T-helper 1 cell treated with Interleukin-12 subunit alpha and Interleukin-12 subunit beta and Interleukin-4 antibody, amounts not matched to agents 30 μg/mL and 1 μg/mL, for 36 hours (primary cell): ENCODE measurements around the gene INSL3.
"Not testable (repeated sequence)": the region's sequence is repeated elsewhere in the genome, so short reads cannot be mapped to it uniquely, and the experiment has no call there.

Experiments
- H3K27ac Mint-ChIP-seq: one replicate; pipeline ENCODE4 v1.8.0; 2021; ENCODE audit warnings: mild to moderate bottlenecking, mixed read lengths
- H3K27me3 Mint-ChIP-seq: one replicate; pipeline ENCODE4 v1.8.0; 2021; ENCODE audit warnings: low read depth, mixed read lengths
- H3K36me3 Mint-ChIP-seq: one replicate; pipeline ENCODE4 v1.8.0; 2021; ENCODE audit warnings: low read depth, mixed read lengths
- H3K4me1 Mint-ChIP-seq: one replicate; pipeline ENCODE4 v1.8.0; 2021; ENCODE audit warnings: low read depth, mixed read lengths
- H3K4me3 Mint-ChIP-seq: one replicate; pipeline ENCODE4 v1.8.0; 2021; ENCODE audit warnings: mild to moderate bottlenecking, moderate library complexity, mixed read lengths
- H3K9me3 Mint-ChIP-seq: one replicate; pipeline ENCODE4 v1.8.0; 2021; ENCODE audit warnings: mixed read lengths

The INSL3 gene

GRCh38 chr19:17788632-17789031 is 32.7 kb downstream of the INSL3 start:
- Mint-ChIP-seq H3K9me3 (no peaks in the 10 kb centered on the region), H3K27me3 (peaks cover 2% of the 10 kb centered on the region), H3K4me3 (no peak overlapping the region), H3K27ac (peak overlapping the region; percentile 49), H3K4me1 (peaks cover 17% of the 10 kb centered on the region), H3K36me3 (peaks cover 29% of the 10 kb centered on the region)

GRCh38 chr19:17787274-17787913 is 33.9 kb downstream of the INSL3 start:
- H3K27me3 Mint-ChIP-seq: no peaks in the 10 kb centered on the region
- no peak overlapping the region for H3K27ac Mint-ChIP-seq
- peaks cover 30% of the 10 kb centered on the region for H3K36me3 Mint-ChIP-seq
- no peak overlapping the region for H3K4me3 Mint-ChIP-seq
- peaks cover 15% of the 10 kb centered on the region for H3K4me1 Mint-ChIP-seq
- no peaks in the 10 kb centered on the region for H3K9me3 Mint-ChIP-seq

DNA sequence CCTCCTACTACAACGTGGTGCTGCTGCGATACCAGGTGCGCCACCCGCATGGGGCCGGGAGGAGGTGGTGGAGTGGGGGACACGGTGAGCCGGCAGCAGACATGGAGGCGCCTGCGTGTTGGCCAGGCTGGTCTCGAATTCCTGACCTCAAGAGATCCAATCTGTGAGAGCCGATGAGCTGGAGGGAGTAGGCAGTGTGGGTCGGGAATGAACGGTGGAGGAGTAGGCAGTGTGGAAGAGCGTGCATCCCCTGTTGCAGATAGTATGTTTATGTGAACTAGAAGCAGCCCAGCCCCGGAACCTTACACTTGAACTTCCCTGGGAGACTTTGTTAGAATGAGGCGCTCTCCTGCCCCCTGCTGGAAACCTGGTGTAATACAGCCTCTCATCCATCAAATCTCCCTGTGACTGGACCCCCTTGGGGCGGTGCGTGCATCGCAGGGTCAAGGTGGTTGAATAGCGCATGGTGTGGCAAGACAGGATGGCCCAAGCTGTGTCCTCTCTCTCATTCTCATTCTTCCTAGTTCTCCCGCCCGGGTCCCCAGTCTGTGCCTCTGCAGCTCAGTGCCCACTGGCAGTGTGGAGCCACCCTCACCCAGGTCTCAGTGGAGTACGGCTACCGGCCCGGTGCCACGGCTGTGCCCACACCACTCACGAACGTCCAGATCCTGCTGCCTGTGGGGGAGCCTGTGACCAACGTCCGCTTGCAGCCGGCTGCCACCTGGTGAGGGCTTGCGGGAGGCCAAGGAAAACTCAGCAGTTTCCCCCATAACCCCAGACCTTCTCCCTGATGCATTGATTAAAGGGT is 36.9 kb downstream of the INSL3 start:
- H3K4me1 Mint-ChIP-seq: peaks cover 7% of the 10 kb centered on the region
- H3K27me3 Mint-ChIP-seq: no peaks in the 10 kb centered on the region
- no peaks in the 10 kb centered on the region for H3K9me3 Mint-ChIP-seq
- no peak overlapping the region for H3K4me3 Mint-ChIP-seq
- peak overlapping the region; percentile 24 for H3K27ac Mint-ChIP-seq
- H3K36me3 Mint-ChIP-seq: peaks cover 33% of the 10 kb centered on the region

DNA sequence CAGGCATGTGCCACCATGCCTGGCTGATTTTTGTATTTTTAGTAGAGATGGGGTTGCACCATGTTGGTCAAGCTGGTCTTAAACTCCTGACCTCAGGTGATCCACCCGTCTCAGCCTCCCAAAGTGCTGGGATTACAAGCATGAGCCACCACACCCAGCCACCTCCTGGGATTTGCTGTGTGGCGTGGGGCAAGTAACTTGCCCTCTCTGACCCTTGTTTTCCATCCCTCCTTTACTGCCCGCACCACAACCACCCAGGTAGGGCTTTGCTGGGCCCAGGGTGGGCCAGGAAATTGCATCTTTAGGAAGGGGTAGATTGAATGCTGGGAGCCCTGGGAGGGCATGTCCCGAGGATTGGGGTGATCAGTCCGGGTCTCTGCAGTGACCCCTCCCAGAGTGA is 37.6 kb downstream of the INSL3 start:
- H3K4me3 Mint-ChIP-seq, H3K27me3 Mint-ChIP-seq, H3K4me1 Mint-ChIP-seq, H3K9me3 Mint-ChIP-seq, H3K27ac Mint-ChIP-seq: not testable (repeated sequence)
- peaks cover 28% of the 10 kb centered on the region for H3K36me3 Mint-ChIP-seq

- Mint-ChIP-seq H3K36me3 (peaks cover 26% of the 10 kb centered on the region), H3K27me3 (no peaks in the 10 kb centered on the region), H3K4me3 (no peak overlapping the region), H3K27ac (no peak overlapping the region), H3K4me1 (peaks cover 6% of the 10 kb centered on the region), H3K9me3 (no peaks in the 10 kb centered on the region)
These were observed 40.5 kb downstream of the INSL3 start for GRCh38 chr19:17780781-17781180.

GRCh38 chr19:17778968-17779929 is 42.1 kb downstream of the INSL3 start:
- H3K27me3 Mint-ChIP-seq: no peaks in the 10 kb centered on the region
- no peaks in the 10 kb centered on the region for H3K9me3 Mint-ChIP-seq
- H3K4me3 Mint-ChIP-seq: no peak overlapping the region
- peak overlapping the region; percentile 49 for H3K27ac Mint-ChIP-seq
- peaks cover 7% of the 10 kb centered on the region for H3K4me1 Mint-ChIP-seq
- peaks cover 30% of the 10 kb centered on the region for H3K36me3 Mint-ChIP-seq

- Mint-ChIP-seq H3K27ac (no peak overlapping the region), H3K4me3 (no peak overlapping the region), H3K4me1 (peaks cover 2% of the 10 kb centered on the region), H3K27me3 (no peaks in the 10 kb centered on the region), H3K36me3 (peaks cover 33% of the 10 kb centered on the region), H3K9me3 (no peaks in the 10 kb centered on the region)
These were observed 42.9 kb downstream of the INSL3 start for GRCh38 chr19:17778251-17778967.

- H3K36me3 Mint-ChIP-seq: peaks cover 35% of the 10 kb centered on the region
- H3K4me1 Mint-ChIP-seq, H3K9me3 Mint-ChIP-seq, H3K4me3 Mint-ChIP-seq, H3K27ac Mint-ChIP-seq, H3K27me3 Mint-ChIP-seq: not testable (repeated sequence)
These were observed 43.5 kb downstream of the INSL3 start for GRCh38 chr19:17777840-17778239.

- Mint-ChIP-seq H3K27ac (peak overlapping the region; percentile 55), H3K27me3 (no peaks in the 10 kb centered on the region), H3K36me3 (peaks cover 35% of the 10 kb centered on the region), H3K9me3 (no peaks in the 10 kb centered on the region), H3K4me3 (no peak overlapping the region), H3K4me1 (peaks cover 2% of the 10 kb centered on the region)
These were observed 45.1 kb downstream of the INSL3 start for GRCh38 chr19:17775991-17776803.

GRCh38 chr19:17775245-17775927 is 45.9 kb downstream of the INSL3 start:
- H3K36me3 Mint-ChIP-seq: peaks cover 39% of the 10 kb centered on the region
- H3K9me3 Mint-ChIP-seq: no peaks in the 10 kb centered on the region
- peaks cover 2% of the 10 kb centered on the region for H3K4me1 Mint-ChIP-seq
- no peak overlapping the region for H3K27ac Mint-ChIP-seq
- H3K27me3 Mint-ChIP-seq: no peaks in the 10 kb centered on the region
- H3K4me3 Mint-ChIP-seq: no peak overlapping the region

DNA sequence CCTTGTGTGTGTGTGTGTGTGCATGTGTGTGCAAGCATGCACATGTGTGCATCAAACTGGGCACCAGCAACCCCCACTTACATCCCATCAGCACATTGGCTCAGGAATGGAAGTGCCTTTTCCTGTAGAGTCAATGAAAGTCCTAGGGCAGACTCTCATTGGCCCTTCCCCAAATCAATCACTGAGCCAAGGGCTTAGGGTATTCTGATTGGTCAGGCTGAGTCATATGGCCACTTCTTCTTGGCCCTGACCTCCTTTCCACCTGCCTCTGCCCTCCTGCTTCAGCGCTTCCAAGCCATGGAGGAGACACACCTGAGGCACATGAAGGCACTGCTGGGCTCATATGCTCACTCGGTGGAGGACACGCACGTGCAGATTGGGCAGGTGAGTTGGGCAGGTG is 49.1 kb downstream of the INSL3 start:
- peaks cover 36% of the 10 kb centered on the region for H3K36me3 Mint-ChIP-seq
- no peak overlapping the region for H3K27ac Mint-ChIP-seq

DNA sequence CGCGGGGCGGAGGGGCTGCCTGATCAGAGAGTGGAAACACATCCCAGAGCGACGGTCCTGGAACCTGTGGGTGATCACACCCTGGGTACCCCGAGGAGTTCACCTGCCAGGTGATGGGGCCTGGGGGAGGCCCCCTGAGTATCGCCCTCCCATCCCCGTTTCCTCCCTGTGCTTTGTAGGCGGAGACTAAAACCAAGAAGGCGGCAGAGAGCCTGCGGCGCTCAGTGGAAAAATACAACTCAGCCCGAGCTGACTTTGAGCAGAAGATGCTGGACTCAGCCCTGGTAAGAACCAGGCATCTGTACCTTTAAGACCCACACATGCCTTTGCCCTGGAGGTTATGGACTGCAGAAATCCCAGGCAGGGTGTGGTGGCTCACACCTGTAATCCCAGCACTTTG is 50.7 kb downstream of the INSL3 start:
- Mint-ChIP-seq H3K9me3 (no peaks in the 10 kb centered on the region), H3K4me1 (peaks cover 4% of the 10 kb centered on the region), H3K4me3 (no peak overlapping the region), H3K27me3 (no peaks in the 10 kb centered on the region), H3K27ac (no peak overlapping the region), H3K36me3 (peaks cover 37% of the 10 kb centered on the region)

More for the DNA sequence above, 49.1 kb downstream of the INSL3 start:
- Mint-ChIP-seq H3K27me3 (no peaks in the 10 kb centered on the region), H3K4me1 (peaks cover 2% of the 10 kb centered on the region), H3K4me3 (no peak overlapping the region), H3K9me3 (no peaks in the 10 kb centered on the region)

GRCh38 chr19:17767559-17767958 is 53.8 kb downstream of the INSL3 start:
- Mint-ChIP-seq H3K36me3 (peaks cover 38% of the 10 kb centered on the region), H3K27me3 (no peaks in the 10 kb centered on the region), H3K4me1 (peaks cover 8% of the 10 kb centered on the region), H3K4me3 (no peak overlapping the region), H3K9me3 (no peaks in the 10 kb centered on the region), H3K27ac (no peak overlapping the region)
